Left kidney (tissue), 8 donors: ENCODE measurements around the gene CAMTA2. TPM values are rescaled to one million over a fixed set of nuclear protein-coding genes. Genes with fewer than 3 reads are reported as not detected.
"Not testable (repeated sequence)": the region's sequence is repeated elsewhere in the genome, so short reads cannot be mapped to it uniquely, and the experiment has no call there.

Experiments used
- DNase-seq: peaks from one replicate; pipeline ENCODE4 v3.0.0-alpha.2; 2013
- long read RNA-seq, 8 donors: transcript quantifications; one replicate each; lab custom pipeline, GENCODE V29; 2026
- polyA plus RNA-seq: library from polyadenylated mRNA; unstranded; fragments of 120-200 nt; gene quantifications from one replicate; pipeline ENCODE4 v1.2.1, GENCODE V29; 2013; ENCODE audit not compliant: insufficient read length

Gene CAMTA2
- polyA plus RNA-seq: 31.7 TPM
- long read RNA-seq, donor 1, partial matches to known transcripts: 0 of 2 reads
- long read RNA-seq, donor 1, other reads (novel, unspliced or antisense): 0 of 2 reads
- long read RNA-seq, donor 2, partial matches to known transcripts: 0 of 1 reads
- long read RNA-seq, donor 2, other reads (novel, unspliced or antisense): 0 of 1 reads
- long read RNA-seq, donor 3, partial matches to known transcripts: 0 of 1 reads
- long read RNA-seq, donor 3, other reads (novel, unspliced or antisense): 0 of 1 reads
- long read RNA-seq, donor 4: 0 reads
- long read RNA-seq, donor 5: 0 reads
- long read RNA-seq, donor 6, partial matches to known transcripts: 0 of 3 reads
- long read RNA-seq, donor 6, other reads (novel, unspliced or antisense): 0 of 3 reads
- long read RNA-seq, donor 7, partial matches to known transcripts: 0 of 4 reads
- long read RNA-seq, donor 7, other reads (novel, unspliced or antisense): 0 of 4 reads
- long read RNA-seq, donor 8, partial matches to known transcripts: 0 of 3 reads
- long read RNA-seq, donor 8, other reads (novel, unspliced or antisense): 0 of 3 reads

DNA sequence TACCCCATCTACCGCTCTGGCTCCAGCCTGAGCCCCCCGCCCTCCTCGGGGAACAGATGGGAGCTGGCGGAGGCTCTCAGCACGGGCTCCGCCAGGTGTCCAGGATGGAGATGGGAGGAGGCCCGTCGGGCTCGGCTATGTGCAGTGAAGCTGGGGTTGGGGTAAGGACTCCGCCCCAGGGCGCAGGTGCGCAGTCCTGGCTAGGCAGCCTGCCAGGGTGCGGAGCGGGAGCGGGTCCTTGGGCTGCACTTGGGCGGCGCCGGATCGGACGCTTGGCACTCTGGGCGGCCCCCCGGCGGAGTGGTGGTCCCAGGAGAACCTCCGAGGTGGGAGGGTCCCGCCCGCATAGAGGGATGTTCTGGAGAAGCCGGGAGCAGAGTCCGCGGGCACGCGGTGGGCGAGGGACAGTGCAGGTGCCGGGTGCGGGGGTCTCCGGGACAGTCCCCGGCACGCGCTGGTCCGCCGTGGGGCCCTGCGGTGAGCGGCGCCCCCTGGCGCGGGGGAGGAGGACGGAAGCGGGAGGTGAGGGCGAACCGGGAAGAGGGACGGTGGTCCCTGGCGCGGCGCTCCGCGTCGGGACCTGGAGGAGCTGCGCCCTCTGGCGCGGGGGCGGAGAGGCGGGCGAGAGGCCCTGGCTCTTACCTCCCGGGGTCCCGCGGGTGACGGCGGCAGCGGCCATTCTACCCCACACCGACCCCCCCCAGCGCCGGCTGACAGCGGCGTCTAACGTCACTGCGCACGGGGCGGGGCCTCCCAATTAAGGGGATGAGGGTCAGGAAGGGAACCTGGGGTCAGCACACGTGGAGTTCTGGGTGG lies at the start of gene CAMTA2:
Gene CAMTA2 (minus strand): TSS at position 725 of the 816 bp plus-strand sequence. CDS start 1,453 bp downstream, outside the sequence.
- peak; percentile 80 for DNase-seq

GRCh38 chr17:5035315-5035714 lies 47.8 kb upstream of the CAMTA2 start, which contains the start of gene SLC52A1:
Gene SLC52A1, minus strand, starts transcription at chr17:5035426. Its CDS starts 820 bp downstream, at chr17:5034606.
- no peak for DNase-seq

DNA sequence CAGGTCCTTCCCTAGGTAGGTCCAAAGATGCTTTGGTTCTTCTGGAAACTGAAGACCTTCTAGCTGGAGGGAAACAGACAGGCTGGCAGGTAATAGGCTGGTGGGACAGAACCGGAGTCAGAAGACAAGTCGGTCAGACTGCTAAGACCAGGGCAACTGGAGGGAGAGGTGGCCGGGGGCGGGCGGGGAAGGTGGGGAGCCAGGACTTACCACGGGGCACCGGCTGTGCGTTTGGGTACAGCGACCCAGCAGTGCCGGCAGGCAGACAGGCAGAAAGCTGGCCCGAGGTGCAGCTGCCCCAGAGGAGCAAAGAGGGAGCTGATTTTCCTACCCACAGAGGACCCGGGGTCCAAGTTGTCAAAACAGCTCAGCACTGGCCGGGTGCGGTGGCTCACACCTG lies 47.2 kb upstream of the CAMTA2 start:
- DNase-seq: no peak

DNA sequence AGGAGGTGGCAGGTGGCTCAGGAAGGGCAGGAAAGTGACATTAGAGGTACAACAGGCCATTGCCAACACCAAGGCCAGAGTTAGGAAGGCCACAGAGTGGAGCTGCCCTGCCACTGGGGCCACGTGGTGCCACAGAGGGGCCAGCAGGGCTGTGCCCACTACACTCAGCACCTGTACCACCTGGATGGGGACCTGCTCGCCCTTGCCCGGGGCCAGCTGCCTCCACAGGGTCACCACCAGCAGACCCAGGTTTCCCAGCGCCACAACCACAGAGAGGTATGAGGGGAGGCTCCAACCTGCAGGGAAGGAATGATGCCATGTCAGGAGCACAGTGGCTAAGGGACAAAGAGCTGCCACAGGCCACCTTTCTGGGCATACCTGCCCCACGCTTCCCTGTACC lies 46.6 kb upstream of the CAMTA2 start:
- DNase-seq: no peak

DNA sequence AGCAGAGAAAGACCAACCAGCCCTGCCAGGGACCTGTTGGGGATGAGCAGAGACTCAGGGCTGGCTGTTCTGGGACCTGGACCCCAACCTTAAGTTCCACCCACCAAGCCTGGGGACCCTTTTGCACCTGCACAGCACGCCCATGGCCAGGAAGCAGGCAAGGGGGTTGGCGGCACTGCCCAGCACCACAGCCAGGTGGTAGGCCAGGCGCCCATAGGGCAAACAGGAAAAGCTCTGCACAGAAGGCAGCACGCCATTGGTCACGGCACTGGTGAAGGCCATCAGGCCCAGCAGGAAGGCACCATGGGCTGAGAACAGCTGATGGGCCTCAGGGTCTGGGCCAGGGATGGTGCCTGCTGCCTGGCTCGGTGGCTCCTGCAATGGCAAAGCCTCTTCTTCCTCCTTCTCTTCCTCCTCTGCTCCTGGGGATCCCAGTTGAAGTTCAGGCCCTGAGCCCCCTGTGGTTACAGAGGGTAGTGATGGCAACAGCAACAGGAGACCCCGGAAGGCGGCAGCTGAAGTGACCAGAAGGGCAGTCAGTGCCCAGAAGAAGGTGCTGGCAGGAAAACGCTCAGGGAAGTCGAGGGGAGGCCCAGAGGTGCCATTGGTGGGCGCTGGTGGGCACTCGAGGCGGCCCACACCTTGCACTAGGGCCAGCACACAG lies 46.0 kb upstream of the CAMTA2 start:
- DNase-seq: no peak

DNA sequence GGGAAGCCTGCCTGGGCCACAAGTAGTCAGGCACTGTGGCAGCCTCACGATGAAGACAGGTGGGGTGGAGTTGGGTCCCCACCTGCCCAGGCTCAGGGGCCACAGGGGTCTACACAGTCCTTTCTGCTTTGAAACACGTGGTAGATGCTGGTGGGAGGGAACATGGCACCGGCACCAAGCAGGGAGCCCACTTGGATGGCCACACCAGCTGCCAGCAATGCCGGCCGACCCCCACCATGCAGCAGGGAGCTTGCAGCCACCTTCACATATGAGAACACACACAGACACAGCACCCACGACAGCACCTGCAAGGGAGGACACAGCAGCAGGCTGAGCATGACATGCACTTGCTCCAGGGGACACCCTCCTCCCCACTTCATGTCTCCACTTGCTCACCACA lies 45.4 kb upstream of the CAMTA2 start:
- DNase-seq: no peak

DNA sequence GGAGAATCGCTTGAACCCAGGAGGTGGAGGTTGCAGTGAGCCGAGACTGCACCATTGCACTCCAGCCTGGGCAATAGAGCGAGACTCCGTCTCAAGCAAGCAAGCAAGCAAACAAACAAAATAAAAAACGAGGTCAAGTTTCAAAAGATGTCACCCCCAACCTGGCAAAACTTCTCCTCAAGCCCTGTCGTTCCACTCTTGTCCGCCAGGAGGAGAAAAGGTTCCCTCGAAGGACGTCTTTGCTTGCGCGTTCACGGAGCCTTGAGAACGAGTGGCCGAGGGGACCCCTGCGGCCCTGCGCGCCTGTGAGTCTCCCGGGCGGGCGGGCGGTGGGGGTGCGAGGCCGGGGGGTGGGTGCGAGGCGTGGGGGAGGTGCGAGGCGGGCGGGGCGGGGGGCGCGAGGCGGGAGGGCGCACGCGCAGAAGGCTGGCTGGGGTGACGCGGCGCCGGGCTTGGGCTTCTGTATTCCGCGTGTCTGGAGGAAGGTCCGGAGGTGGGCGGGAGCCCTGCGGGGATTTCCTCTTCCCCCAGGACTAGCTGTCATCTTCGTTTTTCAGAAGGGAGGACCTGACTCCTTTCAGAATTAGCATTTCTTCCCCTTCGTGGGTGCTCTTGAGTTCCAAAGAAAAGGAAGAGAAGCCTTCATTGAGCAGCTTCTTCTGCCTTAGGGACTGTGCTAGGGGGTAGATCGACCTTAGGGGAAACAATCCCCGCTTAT lies 44.0 kb upstream of the CAMTA2 start:
- peak; percentile 90 for DNase-seq

DNA sequence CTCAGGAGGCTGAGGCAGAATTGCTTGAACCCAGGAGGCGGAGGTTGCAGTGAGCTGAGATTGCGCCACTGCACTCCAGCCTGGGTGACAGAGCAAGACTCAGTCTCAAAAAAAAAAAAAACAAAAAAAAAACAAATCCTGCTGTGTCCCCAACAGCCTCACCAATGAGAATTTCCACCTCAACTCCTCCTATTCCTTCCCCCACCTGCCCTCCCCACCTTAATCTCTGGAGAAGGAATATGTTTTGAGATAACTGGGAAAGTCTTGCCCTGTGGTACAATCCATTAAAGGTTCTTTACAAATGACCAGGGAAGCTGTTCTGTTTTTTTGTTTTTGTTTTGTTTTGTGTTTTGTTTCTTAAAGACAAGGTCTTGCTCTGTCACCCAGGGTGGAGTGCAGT lies 42.7 kb upstream of the CAMTA2 start:
- DNase-seq: not testable (repeated sequence)

DNA sequence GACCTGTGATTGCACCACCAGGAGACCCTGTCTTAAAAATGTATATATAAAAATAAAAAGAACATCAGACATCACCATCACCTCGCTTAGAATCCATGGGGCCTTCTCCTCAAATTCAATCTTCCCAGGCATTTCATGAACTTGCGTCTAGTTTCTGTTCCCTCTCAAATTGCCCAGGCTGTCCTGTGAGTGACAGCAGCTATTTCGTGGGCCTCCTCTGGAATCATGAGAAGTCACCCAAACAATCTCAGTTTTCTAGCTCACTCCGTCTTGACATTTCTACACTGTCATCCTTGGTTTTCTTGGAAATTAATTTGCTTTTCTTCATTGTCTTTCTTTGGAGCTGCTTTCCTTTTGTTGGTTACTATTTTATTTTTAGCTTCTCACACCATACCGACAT lies 40.4 kb upstream of the CAMTA2 start:
- no peak for DNase-seq

DNA sequence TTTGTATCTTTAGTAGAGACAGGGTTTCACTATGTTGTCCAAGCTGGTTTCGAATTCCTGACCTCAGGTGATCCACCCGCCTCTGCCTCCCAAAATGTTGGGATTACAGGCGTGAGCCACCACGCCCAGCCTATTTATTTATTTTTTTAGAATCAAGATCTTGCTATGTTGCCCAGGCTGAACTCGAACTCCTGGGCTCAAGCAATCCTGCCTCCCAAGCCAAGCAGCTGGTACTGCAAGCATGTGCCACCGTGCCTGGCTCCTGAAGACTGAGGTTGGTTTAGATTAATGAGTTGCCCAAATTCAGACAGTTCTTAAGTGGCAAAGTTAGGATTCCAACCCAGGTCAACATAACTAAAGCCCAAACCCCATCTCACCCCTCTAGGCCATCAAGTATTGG lies 39.8 kb upstream of the CAMTA2 start:
- DNase-seq: no peak

- DNase-seq: no peak
Observed at GRCh38 chr17:5024604-5025003, 37.1 kb upstream of the CAMTA2 start.

GRCh38 chr17:5023588-5024147 lies 36.2 kb upstream of the CAMTA2 start:
- DNase-seq: no peak

- DNase-seq: no peak
Observed at GRCh38 chr17:5022171-5022711, 34.8 kb upstream of the CAMTA2 start.

GRCh38 chr17:5020502-5021023 lies 33.1 kb upstream of the CAMTA2 start:
- DNase-seq: no peak

GRCh38 chr17:5019475-5019956 lies 32.0 kb upstream of the CAMTA2 start:
- DNase-seq: no peak

DNA sequence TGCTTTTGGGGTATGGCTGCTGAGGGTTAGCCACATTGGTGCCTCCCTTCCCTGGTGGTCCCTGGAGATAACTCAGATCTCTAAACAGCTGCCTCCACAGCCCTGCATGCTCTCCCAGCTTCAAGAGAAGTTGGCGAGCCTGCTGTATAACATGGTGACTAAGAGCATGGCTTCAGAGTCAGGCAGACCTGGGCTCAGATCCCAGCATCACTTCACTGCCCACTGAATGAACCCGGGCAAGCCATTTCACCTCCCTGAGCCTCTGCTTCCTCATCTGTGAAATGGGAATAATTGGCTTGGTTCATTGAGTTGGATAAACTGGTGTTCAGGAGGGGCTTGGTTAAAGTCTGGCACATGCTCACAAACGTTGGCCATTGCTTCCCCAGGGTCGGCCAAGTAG lies 26.9 kb upstream of the CAMTA2 start:
- DNase-seq: no peak

DNA sequence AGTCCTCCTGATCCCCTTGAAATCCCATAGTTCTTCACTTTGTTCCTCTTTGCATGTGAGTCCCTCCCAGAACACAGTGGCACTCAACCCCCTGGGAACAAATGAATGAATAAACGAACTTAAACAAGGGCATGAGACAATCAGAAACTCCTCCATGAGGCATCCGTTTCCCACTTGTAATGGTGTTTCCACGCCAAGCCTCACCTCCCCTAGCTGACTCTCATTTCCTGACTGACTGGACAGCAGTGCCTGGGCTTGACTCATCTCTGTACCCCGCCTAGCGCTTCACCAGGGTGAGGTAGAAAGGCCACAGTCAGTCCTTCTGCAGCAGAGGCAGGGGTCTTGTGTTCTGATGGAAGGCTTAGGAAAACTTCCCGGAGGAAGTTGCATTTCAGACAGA lies 24.5 kb upstream of the CAMTA2 start:
- DNase-seq: no peak

GRCh38 chr17:5003214-5003867 lies 15.9 kb upstream of the CAMTA2 start:
- no peak for DNase-seq

GRCh38 chr17:5002121-5002788 lies 14.8 kb upstream of the CAMTA2 start:
- DNase-seq: no peak
